ENCODE data around the gene RASGRP4.

RASGRP4 gene

DNA sequence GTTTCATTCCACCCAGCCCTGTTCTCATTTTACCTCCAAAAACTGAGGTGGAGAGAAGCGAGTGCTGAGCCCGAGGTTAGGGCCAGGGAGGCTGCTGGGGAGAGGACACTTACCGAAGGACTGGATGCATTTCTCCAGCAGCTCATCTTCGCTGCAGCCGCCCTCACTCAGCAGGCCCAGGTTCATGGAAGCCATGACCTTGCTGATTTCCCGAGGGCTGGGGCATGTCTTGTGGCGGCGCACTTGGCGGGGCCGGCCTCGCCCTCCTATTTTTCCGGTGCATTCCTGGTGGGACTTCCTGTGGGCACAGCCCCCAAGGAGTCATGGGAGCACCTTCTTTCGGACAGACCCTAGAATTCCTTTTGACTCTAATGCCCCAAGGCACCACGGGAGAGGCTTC is 4.2 kb downstream of the RASGRP4 start:
- DNase-seq (ENCODE audit: low read depth in 2 of 2): no peak
- TF ChIP-seq, protein P1, sequence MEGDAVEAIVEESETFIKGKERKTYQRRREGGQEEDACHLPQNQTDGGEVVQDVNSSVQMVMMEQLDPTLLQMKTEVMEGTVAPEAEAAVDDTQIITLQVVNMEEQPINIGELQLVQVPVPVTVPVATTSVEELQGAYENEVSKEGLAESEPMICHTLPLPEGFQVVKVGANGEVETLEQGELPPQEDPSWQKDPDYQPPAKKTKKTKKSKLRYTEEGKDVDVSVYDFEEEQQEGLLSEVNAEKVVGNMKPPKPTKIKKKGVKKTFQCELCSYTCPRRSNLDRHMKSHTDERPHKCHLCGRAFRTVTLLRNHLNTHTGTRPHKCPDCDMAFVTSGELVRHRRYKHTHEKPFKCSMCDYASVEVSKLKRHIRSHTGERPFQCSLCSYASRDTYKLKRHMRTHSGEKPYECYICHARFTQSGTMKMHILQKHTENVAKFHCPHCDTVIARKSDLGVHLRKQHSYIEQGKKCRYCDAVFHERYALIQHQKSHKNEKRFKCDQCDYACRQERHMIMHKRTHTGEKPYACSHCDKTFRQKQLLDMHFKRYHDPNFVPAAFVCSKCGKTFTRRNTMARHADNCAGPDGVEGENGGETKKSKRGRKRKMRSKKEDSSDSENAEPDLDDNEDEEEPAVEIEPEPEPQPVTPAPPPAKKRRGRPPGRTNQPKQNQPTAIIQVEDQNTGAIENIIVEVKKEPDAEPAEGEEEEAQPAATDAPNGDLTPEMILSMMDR (IDR thresholded peaks at IDR 0.05; ENCODE audit: low read depth, low read length): no peak
- no peak overlapping the region for H3K4me3 ChIP-seq (replicated peaks in 1 of 2; ENCODE audit: low read depth in 2 of 2, low read length in 2 of 2)

GRCh38 chr19:38420935-38421334 is 5.1 kb downstream of the RASGRP4 start:
- DNase-seq (ENCODE audit: low read depth in 2 of 2): no peak
- TF ChIP-seq, protein P1 (IDR thresholded peaks at IDR 0.05; ENCODE audit: low read depth, low read length): no peak
- H3K4me3 ChIP-seq (replicated peaks in 1 of 2; ENCODE audit: low read depth in 2 of 2, low read length in 2 of 2): no peak overlapping the region

DNA sequence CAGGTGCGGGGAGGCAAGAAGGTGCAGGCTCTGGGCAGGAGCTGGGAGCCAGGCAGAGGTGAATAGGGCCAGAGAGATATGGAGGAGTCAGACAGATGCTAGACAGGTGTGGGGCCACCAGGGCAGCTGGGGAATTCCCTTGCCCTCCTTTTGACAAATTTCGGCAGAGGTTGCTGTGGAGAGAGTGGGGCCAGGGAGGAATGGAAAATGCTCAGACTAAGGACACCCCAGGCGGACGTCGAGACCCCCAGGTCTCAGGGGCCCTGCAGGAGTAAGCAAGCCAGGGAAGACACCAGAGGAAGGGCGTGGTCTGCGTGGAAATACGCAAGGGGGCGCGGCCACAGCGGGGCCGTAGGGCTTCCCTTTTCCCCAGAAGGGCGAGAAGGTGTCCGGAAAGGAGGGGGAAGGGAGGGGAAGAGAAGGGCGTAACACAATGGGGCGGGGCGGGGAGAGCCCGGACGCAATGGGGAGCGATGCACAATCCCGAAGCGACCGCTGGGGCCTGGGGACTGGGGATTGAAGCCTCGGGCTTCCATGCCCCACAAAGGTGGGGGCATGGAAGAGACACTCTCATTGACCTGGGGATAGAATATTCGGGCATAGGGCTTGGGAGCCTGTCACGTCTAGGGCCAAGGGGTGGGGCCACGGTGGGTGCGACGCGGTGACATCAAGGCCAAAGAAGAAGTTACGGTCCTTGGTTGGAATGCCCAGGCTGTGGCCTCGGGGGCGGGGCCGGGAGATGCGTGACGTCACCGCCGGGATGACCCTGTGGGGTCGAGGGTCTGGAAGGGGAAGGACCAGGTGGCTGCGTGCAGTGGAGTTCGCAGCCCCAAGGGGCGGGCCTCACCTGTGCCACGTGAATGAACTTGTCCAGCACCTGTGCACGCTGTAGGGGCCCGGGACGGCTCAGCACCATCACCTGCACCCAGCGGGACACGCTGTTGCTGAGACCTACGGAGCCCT is 8.2 kb downstream of the RASGRP4 start:
- DNase-seq (ENCODE audit: low read depth in 2 of 2): peak in 1 of 2 donors; percentile 26
- TF ChIP-seq, protein P1 (IDR thresholded peaks at IDR 0.05; ENCODE audit: low read depth, low read length): no peak
- no peak overlapping the region for H3K4me3 ChIP-seq (replicated peaks in 1 of 2; ENCODE audit: low read depth in 2 of 2, low read length in 2 of 2)

DNA sequence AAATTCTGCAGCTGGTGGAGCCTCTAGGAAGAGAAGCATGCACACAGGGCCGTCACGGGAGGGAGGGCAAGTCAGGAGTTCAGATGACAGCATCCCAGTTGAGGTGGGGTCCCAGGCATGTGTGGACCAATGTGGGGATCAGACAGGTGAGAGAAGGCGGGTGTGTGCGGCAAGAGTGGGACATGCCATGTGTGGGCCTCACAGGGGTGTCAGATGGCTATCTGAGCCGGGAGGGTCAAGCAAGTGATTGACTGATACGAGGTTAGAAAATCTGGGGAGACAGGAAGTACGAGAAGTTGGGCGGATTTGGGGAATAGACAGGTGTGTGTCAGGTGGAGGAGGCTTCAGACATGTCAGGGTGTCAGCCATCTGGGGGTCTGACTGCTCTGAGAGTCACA is 8.9 kb downstream of the RASGRP4 start:
- TF ChIP-seq, protein P1 (IDR thresholded peaks at IDR 0.05; ENCODE audit: low read depth, low read length): no peak
- no peak for DNase-seq (ENCODE audit: low read depth in 2 of 2)
- H3K4me3 ChIP-seq (replicated peaks in 1 of 2; ENCODE audit: low read depth in 2 of 2, low read length in 2 of 2): no peak overlapping the region

GRCh38 chr19:38413416-38413815 is 12.6 kb downstream of the RASGRP4 start:
- DNase-seq (ENCODE audit: low read depth in 2 of 2): no peak
- H3K4me3 ChIP-seq (replicated peaks in 1 of 2; ENCODE audit: low read depth in 2 of 2, low read length in 2 of 2): no peak overlapping the region
- TF ChIP-seq, protein P1 (IDR thresholded peaks at IDR 0.05; ENCODE audit: low read depth, low read length): no peak

DNA sequence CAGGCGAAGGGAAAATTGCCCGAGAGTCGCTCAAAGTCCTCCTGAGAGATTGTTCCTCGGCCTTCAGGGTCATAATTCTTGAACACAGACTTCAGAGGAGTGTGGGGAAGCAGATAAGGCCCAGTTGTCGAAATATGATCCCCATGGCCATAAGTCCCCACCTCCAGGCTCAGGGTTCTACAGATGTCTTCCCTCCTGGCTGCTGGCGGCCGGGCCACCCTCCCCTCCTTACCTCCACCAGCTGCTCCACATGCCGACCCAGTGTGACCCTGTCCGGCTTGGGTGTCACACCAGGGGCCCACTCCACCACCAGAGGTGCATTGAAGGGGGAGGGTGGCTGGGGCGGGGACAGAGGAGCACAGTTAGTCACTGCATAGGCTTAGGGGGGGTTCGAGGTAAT is 13.1 kb downstream of the RASGRP4 start:
- DNase-seq (ENCODE audit: low read depth in 2 of 2): no peak
- no peak overlapping the region for H3K4me3 ChIP-seq (replicated peaks in 1 of 2; ENCODE audit: low read depth in 2 of 2, low read length in 2 of 2)
- TF ChIP-seq, protein P1 (IDR thresholded peaks at IDR 0.05; ENCODE audit: low read depth, low read length): no peak

Data from cardiac fibroblast (primary cell).